ENCODE measurements around the gene DNAJB5.
"Not testable (repeated sequence)": the region's sequence is repeated elsewhere in the genome, so short reads cannot be mapped to it uniquely, and the experiment has no call there.

DNA sequence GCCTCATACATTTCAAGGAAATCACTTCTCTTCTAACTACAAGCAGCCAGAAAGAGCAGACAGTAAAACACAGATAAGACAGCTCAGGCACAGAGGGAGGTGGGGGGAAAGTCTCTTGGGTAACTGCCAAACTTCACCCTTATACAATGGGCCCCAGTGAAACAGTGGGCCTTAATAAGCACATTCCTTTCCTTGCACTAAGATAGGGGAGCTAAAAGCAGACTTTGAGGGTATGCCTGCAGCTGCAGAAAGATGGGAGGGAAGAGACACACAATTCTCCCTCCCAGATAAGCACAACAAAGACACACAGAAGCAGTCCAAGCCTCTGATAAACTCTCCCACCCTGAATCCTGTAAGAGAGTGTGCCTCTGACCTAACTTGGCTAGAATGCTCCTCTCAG is 49.6 kb upstream of the DNAJB5 start:
- TF ChIP-seq, protein P1, sequence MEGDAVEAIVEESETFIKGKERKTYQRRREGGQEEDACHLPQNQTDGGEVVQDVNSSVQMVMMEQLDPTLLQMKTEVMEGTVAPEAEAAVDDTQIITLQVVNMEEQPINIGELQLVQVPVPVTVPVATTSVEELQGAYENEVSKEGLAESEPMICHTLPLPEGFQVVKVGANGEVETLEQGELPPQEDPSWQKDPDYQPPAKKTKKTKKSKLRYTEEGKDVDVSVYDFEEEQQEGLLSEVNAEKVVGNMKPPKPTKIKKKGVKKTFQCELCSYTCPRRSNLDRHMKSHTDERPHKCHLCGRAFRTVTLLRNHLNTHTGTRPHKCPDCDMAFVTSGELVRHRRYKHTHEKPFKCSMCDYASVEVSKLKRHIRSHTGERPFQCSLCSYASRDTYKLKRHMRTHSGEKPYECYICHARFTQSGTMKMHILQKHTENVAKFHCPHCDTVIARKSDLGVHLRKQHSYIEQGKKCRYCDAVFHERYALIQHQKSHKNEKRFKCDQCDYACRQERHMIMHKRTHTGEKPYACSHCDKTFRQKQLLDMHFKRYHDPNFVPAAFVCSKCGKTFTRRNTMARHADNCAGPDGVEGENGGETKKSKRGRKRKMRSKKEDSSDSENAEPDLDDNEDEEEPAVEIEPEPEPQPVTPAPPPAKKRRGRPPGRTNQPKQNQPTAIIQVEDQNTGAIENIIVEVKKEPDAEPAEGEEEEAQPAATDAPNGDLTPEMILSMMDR (conservative IDR thresholded peaks at IDR 0.05; ENCODE audit: low read depth, low read length), result not testable (repeated sequence)
- not testable (repeated sequence) for TF ChIP-seq EZH2 (IDR thresholded peaks at IDR 0.05; ENCODE audit: borderline replicate concordance, low read depth, low read length, poor library complexity, severe bottlenecking)
